ENCODE data around the gene LILRA2. TPM values are rescaled to one million over a fixed set of nuclear protein-coding genes. Genes with fewer than 3 reads are reported as not detected.
"Not testable (repeated sequence)": the region's sequence is repeated elsewhere in the genome, so short reads cannot be mapped to it uniquely, and the experiment has no call there.

LILRA2 gene
- total RNA-seq, 4 donors from 2014 or later = 0.48 to 2.6 (median 1.6) TPM; not detected in 1

DNA sequence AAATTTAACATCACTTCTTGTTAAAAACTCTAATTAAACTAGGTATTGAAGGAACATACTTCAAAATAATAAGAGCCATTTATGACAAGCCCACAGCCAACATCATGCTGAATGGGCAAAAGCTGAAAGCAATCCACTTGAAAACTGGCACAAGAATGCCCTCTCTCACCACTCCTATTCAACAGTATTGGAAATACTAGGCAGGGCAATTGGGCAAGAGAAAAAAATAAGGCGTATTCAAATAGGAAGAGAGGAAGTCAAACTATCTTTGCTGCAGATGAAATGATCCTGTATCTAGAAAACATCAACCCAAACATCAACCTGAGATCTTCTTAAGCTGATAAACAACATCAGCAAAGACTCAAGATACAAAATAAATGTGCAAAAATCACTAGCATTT lies 41.1 kb downstream of the LILRA2 start:
- no peaks in the 10 kb centered on the region for H3K9me3 ChIP-seq
- DNase-seq = no peak
- intact Hi-C loops (cut with DNase I; ENCODE audit: low total_unique reads) = no loop called here
- TF ChIP-seq, protein P1, sequence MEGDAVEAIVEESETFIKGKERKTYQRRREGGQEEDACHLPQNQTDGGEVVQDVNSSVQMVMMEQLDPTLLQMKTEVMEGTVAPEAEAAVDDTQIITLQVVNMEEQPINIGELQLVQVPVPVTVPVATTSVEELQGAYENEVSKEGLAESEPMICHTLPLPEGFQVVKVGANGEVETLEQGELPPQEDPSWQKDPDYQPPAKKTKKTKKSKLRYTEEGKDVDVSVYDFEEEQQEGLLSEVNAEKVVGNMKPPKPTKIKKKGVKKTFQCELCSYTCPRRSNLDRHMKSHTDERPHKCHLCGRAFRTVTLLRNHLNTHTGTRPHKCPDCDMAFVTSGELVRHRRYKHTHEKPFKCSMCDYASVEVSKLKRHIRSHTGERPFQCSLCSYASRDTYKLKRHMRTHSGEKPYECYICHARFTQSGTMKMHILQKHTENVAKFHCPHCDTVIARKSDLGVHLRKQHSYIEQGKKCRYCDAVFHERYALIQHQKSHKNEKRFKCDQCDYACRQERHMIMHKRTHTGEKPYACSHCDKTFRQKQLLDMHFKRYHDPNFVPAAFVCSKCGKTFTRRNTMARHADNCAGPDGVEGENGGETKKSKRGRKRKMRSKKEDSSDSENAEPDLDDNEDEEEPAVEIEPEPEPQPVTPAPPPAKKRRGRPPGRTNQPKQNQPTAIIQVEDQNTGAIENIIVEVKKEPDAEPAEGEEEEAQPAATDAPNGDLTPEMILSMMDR (IDR thresholded peaks at IDR 0.05) = no peak
- no peak for TF ChIP-seq POLR2A (IDR thresholded peaks at IDR 0.05)
- H3K4me3 ChIP-seq = no peak overlapping the region
- no peaks in the 10 kb centered on the region for H3K36me3 ChIP-seq
- no peaks in the 10 kb centered on the region for H3K4me1 ChIP-seq
- H3K27ac ChIP-seq = no peak overlapping the region
- no peaks in the 10 kb centered on the region for H3K27me3 ChIP-seq

DNA sequence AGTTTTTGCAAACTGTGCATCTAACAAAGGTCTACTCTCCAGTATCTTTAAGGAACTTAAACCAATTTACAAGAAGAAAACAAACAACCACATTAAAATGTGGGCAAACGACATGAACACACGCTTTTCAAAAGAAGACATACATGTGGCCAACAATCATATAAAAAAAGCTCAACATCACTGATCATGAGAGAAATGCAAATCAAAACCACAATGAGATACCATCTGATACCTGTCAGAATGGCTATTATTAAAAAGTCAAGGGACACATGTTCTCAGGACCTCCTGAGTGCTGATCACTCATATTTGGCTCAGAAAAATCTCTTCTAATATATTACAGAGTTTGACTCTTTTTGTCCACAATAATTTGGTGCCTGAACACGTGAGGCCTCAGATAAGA lies 42.5 kb downstream of the LILRA2 start:
- Histone ChIP-seq H3K27me3 (no peaks in the 10 kb centered on the region), H3K4me1 (no peaks in the 10 kb centered on the region), H3K36me3 (no peaks in the 10 kb centered on the region), H3K4me3 (no peak overlapping the region), H3K9me3 (no peaks in the 10 kb centered on the region), H3K27ac (no peak overlapping the region)
- intact Hi-C loops (cut with DNase I; ENCODE audit: low total_unique reads) = no loop called here
- TF ChIP-seq POLR2A (IDR thresholded peaks at IDR 0.05) = no peak
- TF ChIP-seq, protein P1 (IDR thresholded peaks at IDR 0.05) = no peak
- DNase-seq = no peak

DNA sequence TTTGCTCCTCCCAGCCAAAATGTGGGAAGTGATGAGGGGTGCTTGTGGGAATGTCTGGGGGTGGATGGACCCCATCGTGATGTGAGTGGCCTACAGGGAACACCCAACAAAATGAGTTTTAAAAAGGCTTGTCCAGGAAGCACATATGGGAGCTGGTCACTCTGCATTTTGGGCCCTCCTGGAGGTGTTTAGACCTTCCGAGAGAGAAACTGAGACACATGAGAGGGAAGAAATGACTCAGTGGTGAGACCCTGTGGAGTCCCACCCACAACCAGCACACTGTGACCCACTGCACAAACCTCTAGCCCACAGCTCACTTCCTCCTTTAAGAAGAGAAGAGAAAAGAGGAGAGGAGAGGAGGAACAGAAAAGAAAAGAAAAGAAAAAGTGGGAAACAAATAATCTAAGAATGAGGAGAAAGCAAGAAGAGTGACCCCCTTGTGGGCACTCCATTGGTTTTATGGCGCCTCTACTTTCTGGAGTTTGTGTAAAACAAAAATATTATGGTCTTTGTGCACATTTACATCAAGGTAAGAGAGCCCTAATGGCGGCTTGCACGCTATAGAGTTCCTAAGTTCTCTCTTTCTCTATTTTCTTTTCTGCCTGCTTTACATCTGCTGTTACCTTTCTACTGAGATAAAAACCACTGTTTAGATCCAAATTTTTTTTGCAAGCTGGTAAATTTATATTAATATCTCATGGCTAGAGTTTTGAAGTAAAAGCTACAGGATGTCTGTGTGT lies 43.4 kb downstream of the LILRA2 start:
- H3K36me3 ChIP-seq = no peaks in the 10 kb centered on the region
- TF ChIP-seq, protein P1 (IDR thresholded peaks at IDR 0.05) = no peak
- TF ChIP-seq POLR2A (IDR thresholded peaks at IDR 0.05) = no peak
- no peak overlapping the region for H3K4me3 ChIP-seq
- DNase-seq = no peak
- H3K27ac ChIP-seq = no peak overlapping the region
- H3K4me1 ChIP-seq = no peaks in the 10 kb centered on the region
- intact Hi-C loops (cut with DNase I; ENCODE audit: low total_unique reads) = no loop called here
- no peaks in the 10 kb centered on the region for H3K27me3 ChIP-seq
- no peaks in the 10 kb centered on the region for H3K9me3 ChIP-seq

DNA sequence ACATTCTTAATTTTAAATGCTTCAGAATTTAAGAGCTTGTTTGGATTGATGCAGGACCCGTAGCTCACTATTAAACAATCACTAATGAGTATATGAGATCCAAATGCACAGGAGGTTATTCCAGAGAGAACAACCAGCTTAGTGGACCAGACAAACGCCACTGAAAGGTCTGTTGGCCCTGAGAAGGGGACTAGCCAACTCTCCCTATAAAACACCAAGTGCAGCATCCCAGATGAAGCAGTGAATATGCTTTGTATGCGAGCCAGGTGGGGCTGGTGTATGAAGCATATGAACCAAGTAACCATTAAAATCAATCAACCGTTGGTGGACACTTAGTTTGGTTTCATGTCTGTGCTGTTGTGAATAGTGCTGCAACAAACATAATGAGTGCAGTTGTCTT lies 46.9 kb downstream of the LILRA2 start:
- Histone ChIP-seq H3K36me3 (no peaks in the 10 kb centered on the region), H3K4me3 (no peak overlapping the region), H3K27me3 (no peaks in the 10 kb centered on the region), H3K9me3 (no peaks in the 10 kb centered on the region), H3K27ac (no peak overlapping the region), H3K4me1 (no peaks in the 10 kb centered on the region)
- no peak for TF ChIP-seq POLR2A (IDR thresholded peaks at IDR 0.05)
- TF ChIP-seq, protein P1 (IDR thresholded peaks at IDR 0.05) = no peak
- intact Hi-C loops (cut with DNase I; ENCODE audit: low total_unique reads) = no loop called here
- DNase-seq = no peak

DNA sequence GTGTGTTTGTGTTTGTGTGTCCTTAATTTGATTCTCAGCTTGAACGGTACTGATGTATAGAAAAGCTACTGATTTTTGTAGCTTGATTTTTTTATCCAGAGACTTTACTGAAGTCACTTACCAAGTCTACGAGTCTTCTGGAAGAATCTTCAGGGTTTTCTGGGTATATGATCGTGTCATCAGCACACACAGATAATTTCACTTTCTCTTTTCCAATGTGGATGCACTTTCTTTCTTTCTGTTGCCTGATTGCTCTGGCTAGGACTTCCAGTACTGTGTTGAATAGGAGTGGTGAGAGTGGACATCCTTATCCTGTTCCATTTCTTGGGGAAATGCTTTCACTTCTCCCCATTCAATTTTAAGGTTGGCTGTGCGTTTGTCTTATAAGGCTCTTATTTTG lies 48.8 kb downstream of the LILRA2 start:
- H3K27ac ChIP-seq = no peak overlapping the region
- intact Hi-C loops (cut with DNase I; ENCODE audit: low total_unique reads) = no loop called here
- H3K4me3 ChIP-seq = no peak overlapping the region
- H3K9me3 ChIP-seq = no peaks in the 10 kb centered on the region
- H3K36me3 ChIP-seq = no peaks in the 10 kb centered on the region
- TF ChIP-seq, protein P1 (IDR thresholded peaks at IDR 0.05) = no peak
- TF ChIP-seq POLR2A (IDR thresholded peaks at IDR 0.05) = no peak
- H3K27me3 ChIP-seq = no peaks in the 10 kb centered on the region
- no peak for DNase-seq
- H3K4me1 ChIP-seq = no peaks in the 10 kb centered on the region

DNA sequence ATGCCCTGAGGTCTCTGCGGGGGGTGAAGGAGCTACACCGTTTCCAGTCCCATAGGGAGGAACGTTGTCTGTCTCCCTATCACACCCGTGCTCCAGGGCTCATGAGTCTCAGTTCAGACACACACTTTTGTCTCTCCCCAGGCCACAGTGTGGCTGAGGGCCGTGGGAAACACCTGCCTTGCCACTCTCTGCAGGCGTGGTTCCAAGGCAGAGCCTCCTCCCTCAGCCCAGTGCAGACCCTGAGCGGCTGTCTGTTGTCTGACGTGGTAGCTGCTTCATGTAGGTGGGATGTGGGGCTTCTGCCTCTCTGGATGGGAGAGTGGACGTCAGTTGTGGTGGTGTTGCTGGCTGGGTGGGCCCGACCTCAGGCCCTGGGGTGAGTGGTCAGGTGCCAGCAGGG lies 50.6 kb downstream of the LILRA2 start:
- H3K36me3 ChIP-seq; H3K4me3 ChIP-seq; H3K9me3 ChIP-seq; H3K4me1 ChIP-seq; H3K27me3 ChIP-seq; DNase-seq; intact Hi-C loops (cut with DNase I; ENCODE audit: low total_unique reads); H3K27ac ChIP-seq: not testable (repeated sequence)

DNA sequence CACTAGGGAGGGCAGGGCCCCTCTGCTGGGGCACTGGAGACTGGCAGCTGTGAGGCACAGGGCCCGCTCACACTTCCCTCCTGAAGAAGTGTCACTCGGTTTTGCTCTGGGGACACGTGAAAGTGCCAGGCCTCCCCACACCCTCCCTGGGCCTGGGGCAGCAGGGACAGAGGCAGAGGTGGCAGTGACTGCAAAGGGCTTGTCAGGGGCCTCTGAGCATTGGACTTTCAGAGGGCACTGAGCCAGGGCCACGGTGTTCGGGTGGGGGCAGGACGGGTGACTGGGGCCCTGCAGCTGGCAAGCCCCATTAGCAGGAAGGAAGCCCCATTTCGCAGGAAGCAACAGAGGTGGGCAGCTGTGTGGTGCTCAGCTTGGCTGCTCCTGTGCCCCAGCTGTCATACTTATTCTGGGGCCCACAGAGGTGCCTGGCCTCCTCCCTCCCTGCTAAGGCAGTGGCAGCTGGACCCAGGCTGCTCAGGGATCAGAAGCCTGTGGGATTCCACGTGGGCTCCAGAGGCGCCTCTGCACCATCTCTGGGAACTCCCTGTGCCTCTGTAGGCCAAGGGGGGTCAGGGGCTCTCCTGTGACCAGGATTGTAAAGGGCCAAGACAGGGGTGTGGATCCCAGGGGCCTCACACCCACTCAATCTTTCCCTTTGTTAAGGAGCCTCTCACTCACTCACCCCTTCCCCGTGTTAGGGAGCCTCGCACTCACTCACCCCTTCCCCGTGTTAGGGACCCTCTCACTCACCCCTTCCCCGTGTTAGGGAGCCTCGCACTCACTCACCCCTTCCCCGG lies 51.5 kb downstream of the LILRA2 start:
- H3K4me3 ChIP-seq; H3K27ac ChIP-seq; H3K4me1 ChIP-seq; H3K27me3 ChIP-seq; intact Hi-C loops (cut with DNase I; ENCODE audit: low total_unique reads); H3K9me3 ChIP-seq; H3K36me3 ChIP-seq; DNase-seq: not testable (repeated sequence)

All from uterus (tissue), 4 donors.